ENCODE results near the gene TAOK2.

Gene TAOK2

GRCh38 chr16:29977063-29977825 is 3.6 kb downstream of the TAOK2 start:
- TF ChIP-seq GATA2 (IDR thresholded peaks at IDR 0.05; ENCODE audit: low read depth, low read length) (no peak), GATA3 (IDR thresholded peaks at IDR 0.05; ENCODE audit: low read depth, low read length) (no peak)

DNA sequence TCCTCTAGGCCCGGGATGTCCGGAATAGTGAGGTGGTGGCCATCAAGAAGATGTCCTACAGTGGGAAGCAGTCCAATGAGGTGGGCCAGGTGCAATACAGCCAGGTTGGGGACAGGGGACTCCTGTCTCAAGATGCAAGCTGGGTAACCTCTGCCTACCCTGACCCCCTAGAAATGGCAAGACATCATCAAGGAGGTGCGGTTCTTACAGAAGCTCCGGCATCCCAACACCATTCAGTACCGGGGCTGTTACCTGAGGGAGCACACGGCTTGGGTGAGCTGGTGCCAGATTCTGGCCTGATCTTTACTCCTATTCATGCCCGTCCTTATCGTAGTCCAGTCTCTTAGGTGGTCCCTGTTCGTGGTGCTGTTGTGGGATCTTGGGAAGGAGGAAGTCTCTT is 4.4 kb downstream of the TAOK2 start:
- TF ChIP-seq GATA2 (IDR thresholded peaks at IDR 0.05; ENCODE audit: low read depth, low read length) (no peak), GATA3 (IDR thresholded peaks at IDR 0.05; ENCODE audit: low read depth, low read length) (no peak)

DNA sequence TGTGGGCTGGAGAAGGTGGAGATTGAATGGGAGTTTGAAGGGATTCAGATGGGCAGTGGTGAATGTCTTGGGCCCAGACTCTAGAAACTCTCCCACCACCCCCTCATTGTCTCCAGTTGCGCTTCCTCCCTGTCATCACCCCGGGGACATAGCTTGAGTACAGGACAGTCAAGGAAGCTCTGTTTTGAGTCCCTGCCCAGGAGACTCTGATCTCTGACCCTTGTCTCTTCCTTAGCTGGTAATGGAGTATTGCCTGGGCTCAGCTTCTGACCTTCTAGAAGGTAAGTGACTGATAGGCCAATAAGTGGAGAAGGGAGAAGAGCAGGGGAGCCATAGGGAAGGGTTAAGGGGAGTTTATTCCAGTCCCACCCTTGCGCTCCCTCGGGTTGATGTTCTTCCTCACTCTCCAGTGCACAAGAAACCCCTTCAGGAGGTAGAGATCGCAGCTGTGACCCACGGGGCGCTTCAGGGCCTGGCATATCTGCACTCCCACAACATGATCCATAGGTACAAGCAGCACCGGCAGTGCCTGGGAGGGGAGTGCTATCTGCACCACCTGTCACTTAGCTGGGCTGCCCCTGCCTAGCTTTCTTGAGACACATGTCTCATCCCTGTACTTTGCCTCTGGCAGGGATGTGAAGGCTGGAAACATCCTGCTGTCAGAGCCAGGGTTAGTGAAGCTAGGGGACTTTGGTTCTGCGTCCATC is 5.0 kb downstream of the TAOK2 start:
- no peak for TF ChIP-seq GATA3 (IDR thresholded peaks at IDR 0.05; ENCODE audit: low read depth, low read length)
- TF ChIP-seq GATA2 (IDR thresholded peaks at IDR 0.05; ENCODE audit: low read depth, low read length): no peak

DNA sequence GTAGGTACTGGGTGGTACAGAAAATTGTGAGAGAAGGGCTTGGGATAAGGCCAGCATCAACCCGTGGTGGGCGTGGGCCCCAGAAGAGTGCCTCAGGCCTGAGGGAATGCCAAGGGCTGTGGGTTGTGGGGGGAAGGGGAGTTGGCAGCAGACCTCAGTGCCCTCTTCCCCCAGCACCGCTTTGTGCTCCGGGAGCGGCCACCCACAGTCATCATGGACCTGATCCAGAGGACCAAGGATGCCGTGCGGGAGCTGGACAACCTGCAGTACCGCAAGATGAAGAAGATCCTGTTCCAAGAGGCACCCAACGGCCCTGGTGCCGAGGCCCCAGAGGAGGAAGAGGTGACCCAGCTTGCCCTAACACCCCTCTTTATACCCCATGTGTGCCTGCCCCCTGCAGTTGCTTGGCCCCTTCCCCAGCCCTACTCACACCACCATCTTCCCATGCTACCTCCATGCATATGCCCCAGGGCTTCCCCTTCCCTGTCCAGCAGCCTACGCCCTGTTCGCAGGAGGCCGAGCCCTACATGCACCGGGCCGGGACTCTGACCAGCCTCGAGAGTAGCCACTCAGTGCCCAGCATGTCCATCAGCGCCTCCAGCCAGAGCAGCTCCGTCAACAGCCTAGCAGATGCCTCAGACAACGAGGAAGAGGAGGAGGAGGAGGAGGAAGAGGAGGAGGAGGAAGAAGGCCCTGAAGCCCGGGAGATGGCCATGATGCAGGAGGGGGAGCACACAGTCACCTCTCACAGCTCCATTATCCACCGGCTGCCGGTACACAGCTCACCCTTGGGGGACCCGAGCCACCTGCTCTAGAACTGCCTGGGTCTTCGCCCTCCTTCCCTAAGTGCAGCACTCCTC is 9.1 kb downstream of the TAOK2 start:
- TF ChIP-seq GATA2 (IDR thresholded peaks at IDR 0.05; ENCODE audit: low read depth, low read length) (no peak), GATA3 (IDR thresholded peaks at IDR 0.05; ENCODE audit: low read depth, low read length) (no peak)

- TF ChIP-seq GATA3 (IDR thresholded peaks at IDR 0.05; ENCODE audit: low read depth, low read length): no peak
- no peak for TF ChIP-seq GATA2 (IDR thresholded peaks at IDR 0.05; ENCODE audit: low read depth, low read length)
Measured at GRCh38 chr16:29983420-29984136, 9.9 kb downstream of the TAOK2 start.

DNA sequence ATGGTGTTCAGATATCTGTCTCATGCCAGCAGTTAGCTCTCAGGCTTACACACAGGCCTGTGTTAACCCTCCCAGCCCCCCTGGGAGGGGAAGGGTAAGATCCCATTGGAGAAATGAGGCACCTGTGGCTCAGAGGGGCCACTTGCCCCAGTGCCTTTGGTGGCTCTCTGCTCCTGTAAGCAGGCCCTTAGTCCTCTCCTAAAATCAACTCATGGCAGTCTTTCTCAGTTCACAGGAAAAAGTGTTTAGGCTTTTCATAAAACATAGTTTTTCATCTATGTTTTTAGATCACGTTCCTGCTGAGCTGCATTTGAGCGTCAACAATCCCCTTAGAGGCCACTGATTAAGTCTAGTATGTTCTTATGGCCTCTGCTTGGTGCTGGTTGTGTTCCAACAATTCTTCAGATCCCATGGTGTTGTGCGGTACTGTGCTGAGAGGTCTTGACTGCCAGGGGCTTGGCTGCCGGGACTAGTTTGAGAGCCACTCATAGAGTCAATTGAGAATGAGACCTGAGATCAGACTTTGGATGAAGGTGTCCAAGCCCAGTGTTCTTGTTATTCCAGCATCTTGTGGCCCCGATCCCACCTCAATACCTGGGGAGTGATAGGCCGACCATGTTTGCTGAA is 10.6 kb downstream of the TAOK2 start:
- TF ChIP-seq GATA3 (IDR thresholded peaks at IDR 0.05; ENCODE audit: low read depth, low read length) (no peak), GATA2 (IDR thresholded peaks at IDR 0.05; ENCODE audit: low read depth, low read length) (no peak)

DNA sequence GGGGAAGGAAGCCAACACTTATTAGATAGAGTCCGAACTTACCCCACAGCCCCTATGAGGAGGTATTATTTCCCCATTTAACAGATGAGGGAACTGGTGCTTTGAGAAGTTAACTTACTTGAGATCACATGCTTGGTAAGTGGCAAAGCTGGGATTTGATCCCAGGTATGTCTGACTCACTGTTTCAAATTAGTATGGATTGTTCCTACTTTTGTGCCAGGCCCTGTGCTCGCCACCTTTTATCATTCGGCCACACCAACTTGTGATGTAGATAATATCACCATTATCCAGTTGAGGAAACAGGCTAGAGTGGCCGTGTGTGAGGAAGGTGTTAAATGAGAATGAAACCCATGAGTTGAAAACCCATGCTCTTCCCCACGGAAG is 11.1 kb downstream of the TAOK2 start:
- TF ChIP-seq GATA2 (IDR thresholded peaks at IDR 0.05; ENCODE audit: low read depth, low read length) (no peak), GATA3 (IDR thresholded peaks at IDR 0.05; ENCODE audit: low read depth, low read length) (no peak)

DNA sequence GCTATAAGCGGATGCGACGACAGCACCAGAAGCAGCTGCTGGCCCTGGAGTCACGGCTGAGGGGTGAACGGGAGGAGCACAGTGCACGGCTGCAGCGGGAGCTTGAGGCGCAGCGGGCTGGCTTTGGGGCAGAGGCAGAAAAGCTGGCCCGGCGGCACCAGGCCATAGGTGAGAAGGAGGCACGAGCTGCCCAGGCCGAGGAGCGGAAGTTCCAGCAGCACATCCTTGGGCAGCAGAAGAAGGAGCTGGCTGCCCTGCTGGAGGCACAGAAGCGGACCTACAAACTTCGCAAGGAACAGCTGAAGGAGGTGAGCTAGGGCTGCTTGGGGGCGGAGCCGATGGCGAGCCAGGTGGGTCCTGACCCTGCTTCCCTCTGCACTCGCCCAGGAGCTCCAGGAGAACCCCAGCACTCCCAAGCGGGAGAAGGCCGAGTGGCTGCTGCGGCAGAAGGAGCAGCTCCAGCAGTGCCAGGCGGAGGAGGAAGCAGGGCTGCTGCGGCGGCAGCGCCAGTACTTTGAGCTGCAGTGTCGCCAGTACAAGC is 11.7 kb downstream of the TAOK2 start:
- TF ChIP-seq GATA3 (IDR thresholded peaks at IDR 0.05; ENCODE audit: low read depth, low read length) (no peak), GATA2 (IDR thresholded peaks at IDR 0.05; ENCODE audit: low read depth, low read length) (no peak)

DNA sequence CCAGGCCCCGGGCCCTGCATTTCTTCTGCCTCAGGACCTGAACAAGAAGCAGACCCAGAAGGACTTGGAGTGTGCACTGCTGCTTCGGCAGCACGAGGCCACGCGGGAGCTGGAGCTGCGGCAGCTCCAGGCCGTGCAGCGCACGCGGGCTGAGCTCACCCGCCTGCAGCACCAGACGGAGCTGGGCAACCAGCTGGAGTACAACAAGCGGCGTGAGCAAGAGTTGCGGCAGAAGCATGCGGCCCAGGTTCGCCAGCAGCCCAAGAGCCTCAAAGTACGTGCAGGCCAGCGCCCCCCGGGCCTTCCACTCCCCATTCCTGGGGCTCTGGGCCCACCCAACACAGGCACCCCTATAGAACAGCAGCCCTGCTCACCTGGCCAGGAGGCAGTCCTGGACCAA is 12.6 kb downstream of the TAOK2 start:
- TF ChIP-seq GATA2 (IDR thresholded peaks at IDR 0.05; ENCODE audit: low read depth, low read length) (no peak), GATA3 (IDR thresholded peaks at IDR 0.05; ENCODE audit: low read depth, low read length) (no peak)

- no peak for TF ChIP-seq GATA2 (IDR thresholded peaks at IDR 0.05; ENCODE audit: low read depth, low read length)
- TF ChIP-seq GATA3 (IDR thresholded peaks at IDR 0.05; ENCODE audit: low read depth, low read length): no peak
Measured at GRCh38 chr16:29986931-29987330, 13.3 kb downstream of the TAOK2 start.

- TF ChIP-seq GATA3 (IDR thresholded peaks at IDR 0.05; ENCODE audit: low read depth, low read length) (no peak), GATA2 (IDR thresholded peaks at IDR 0.05; ENCODE audit: low read depth, low read length) (no peak)
Measured at GRCh38 chr16:29987371-29988085, 13.9 kb downstream of the TAOK2 start.

GRCh38 chr16:29988346-29989075 is 14.8 kb downstream of the TAOK2 start:
- TF ChIP-seq GATA2 (IDR thresholded peaks at IDR 0.05; ENCODE audit: low read depth, low read length) (no peak), GATA3 (IDR thresholded peaks at IDR 0.05; ENCODE audit: low read depth, low read length) (no peak)
